NAMALWA (cell line): ENCODE results near the gene VAPB.
A peak's percentile ranks its signal among the peaks of the same experiment; 100 is the strongest.

Experiments used
- DNase-seq: peaks from one replicate; pipeline ENCODE4 v3.0.0-alpha.2; 2015; ENCODE audit warnings: low spot score

VAPB gene

GRCh38 chr20:58461899-58462298 lies 72.9 kb downstream of the VAPB start:
- no peak for DNase-seq

GRCh38 chr20:58463256-58463655 lies 74.2 kb downstream of the VAPB start:
- no peak for DNase-seq

DNA sequence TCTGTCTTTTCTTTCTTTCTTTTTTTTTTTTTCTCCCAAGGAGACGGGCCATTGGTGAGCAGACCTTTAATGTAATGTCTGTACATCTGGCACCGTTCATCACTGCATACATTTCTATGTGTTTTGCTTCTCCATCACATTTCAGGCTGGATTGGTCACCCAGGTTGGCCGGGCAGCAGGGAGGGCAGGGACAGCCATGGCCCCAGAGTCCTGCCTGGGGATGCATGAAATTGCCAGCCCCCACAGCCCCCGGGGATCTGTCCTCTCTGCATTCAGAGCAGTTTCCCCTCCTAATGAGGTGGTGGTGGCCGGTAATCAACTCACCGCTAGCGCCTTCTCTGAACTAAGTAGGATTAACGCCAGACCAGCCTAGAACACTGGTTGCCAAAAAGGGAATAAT lies 75.8 kb downstream of the VAPB start:
- DNase-seq, result no peak

DNA sequence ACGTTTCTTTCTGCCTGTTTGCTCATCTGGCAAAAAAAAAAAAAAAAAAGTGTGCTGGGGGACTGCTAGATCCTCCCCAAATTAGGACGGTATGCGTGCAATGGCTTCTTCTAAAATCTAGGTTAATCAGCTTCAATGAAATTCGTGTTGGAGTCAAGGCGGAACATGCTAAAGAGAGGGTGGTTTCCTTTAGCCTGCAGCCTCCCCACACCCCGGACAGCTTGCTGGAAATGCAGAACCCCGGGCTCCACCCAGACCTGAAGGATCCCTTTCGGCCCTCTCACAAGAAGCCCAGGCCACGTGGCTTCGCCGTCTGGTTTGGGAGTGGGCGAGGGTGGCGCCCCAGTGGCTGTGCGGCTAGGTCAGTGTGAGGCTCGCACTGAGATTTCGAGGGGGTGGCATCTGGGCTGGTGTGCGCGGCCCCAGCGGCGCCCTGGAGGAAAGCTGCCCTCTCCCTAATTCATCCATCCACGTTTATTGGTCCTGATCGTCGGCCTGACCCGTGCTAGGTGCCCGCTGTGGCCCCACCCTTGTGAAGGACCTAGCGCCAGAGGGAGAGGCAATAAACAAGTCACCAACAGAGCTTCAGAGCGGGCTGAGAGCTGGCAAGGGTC lies 77.2 kb downstream of the VAPB start:
- DNase-seq, result no peak

GRCh38 chr20:58466729-58467571 lies 77.9 kb downstream of the VAPB start:
- DNase-seq, result no peak

DNA sequence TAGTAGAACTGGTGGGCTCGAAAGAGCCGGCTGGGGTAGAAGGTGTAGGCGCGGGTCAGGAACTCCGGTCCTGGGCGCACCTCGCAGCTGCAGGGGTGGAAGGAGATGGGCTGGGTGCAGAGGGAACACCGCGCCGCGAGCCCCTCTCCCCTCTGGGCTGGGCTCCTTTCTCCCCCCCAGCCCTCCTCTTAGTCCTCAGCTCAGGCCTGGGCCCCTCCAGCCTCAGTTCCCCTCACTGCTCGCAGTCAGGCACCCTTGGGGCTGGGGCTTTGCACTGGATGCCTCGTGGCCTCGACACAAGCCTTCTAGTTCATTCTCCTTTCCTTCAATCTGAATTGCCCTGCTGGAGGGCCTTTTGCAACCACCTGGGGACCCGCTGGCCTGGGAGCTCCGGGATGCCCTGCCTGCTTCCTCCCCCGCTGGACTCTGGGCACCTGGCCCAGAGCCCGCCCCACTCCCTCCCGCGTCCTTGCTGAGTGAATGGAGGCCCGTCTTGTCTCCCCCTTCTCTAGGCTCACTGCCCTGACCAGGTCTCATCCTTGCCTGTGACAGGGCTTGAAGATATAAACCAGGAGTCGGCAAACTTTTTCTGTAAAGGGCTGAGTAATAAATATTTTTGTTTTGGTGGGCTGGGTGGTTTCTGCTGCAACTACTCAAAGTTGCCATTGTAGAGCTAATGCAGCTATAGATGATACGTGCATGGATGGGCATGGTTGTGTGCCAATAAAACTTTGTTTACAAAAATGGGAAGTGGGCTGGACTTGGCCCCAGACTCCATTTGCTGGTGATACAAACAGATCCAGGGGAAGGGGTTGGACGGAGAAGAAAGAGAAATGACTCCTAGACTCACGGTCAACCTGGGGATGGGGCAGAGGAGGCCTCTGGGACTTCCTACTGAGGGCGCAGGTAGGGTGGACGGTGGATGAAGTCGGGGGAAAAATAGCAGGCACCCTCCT lies 78.8 kb downstream of the VAPB start:
- DNase-seq, result no peak

GRCh38 chr20:58469616-58470015 lies 80.6 kb downstream of the VAPB start:
- DNase-seq, result no peak

GRCh38 chr20:58470336-58471192 lies 81.5 kb downstream of the VAPB start:
- no peak for DNase-seq

GRCh38 chr20:58471193-58472164 lies 82.5 kb downstream of the VAPB start:
- no peak for DNase-seq

DNA sequence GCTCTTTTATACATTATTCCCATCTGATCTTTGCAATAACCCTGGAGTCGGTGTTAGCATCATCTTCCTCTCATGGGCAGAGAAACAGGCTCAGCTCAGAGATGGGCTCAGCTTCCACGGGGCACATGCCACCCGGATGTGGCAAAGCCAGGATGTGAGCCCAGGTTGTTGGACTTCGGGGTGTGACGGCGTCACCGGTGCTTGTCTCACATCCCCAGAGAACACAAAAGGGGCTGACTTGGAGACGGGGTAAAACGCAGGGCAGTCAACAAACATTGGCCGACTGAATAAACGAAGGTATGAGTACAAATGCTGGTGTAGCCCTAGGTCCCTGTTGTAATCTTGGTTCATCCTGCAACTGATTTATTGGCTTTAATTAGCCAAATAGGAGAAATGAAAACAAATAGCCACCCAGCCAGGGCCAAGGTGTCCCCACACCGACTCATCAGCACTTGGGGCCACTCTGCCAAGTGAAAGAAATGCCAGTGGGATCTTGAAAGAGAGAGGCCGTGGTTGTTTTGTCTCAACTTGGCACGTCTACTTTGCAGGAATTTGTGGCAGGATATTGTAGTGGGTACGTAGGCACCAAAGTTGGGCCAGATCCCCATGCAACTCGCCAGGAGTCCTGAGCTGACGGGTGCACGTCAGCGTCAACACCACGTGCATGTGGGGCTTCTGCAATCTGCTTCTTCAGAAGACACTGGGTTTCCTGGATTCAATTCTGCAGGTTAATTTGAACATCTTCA lies 83.4 kb downstream of the VAPB start:
- DNase-seq, result no peak

DNA sequence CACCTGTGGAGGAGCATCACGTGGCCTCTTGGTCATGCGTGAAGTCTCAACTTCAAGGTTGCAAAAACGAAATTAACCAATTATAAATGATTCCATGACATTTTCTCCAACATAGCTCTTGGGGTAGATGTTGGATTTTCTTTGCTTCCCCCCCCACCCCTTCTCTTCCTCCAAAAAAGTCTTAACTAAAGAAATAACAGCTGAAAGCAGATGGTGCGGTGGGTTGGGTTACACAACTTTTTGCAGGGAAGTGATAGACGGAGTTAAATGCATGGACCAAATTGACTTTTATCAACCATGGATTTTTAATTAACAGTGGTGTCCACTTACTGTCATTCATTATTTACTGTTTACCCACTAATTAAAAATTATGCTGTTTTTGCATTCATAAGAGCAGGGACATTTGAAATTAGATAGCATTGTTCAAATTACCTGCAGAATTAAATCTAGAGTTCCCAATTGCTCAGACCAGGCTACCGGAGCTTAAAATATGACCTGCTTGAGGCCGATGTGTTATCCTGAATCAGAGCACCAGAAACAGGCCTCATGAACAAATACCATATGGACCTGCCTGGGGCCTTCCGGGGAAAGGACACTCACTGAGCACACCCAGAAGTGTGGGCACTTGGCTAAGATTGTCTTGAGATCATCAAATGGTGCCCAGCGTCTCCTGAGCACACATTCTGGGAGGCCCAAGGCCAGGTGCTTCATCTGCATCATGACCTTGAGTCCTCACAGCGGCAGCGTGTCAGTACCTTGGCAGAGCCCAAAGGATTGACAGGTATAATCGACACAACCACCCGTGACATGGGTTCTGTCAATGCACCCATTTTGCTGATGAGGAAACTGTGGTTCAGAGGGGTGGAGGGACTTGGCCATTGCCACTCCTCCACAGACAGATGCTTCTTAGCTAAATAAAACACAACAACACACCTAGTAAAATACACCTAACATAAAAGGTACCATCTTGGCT lies 84.7 kb downstream of the VAPB start:
- no peak for DNase-seq

- DNase-seq, result no peak
Measured at GRCh38 chr20:58475466-58475865, 86.4 kb downstream of the VAPB start.

DNA sequence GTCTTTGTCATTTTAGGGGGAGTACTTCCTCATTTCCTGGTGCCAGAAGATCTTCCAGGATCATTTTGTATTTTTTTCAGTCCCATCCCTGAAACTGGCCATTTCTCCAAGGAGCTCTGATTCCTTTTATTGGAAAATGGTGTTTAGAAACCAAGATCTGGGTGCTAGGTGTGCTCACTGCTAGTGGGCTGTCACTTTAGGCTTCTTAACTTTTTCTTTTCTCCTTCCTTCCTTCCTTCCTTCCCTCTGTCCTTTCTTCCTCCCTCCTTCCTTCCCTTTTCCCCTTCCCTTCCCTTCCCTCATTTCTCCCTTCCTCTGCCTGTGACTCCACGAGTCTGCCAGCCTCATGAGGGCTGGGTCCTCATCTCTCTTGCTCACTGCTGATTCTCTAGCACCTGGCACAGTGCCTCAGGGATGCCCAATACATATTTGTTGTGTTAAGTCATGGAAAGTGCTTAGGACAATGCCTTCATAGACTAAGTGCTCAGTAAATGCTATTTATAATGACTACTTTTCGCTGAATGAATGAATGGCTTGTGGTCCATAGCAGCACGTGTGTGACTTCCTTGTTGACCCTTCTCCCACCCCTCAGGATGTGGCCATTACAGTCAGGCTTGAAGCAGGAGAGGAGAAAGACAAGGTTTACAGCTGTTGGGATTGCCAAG lies 89.2 kb downstream of the VAPB start:
- DNase-seq, result no peak

- no peak for DNase-seq
Measured at GRCh38 chr20:58479726-58480440, 90.9 kb downstream of the VAPB start.

DNA sequence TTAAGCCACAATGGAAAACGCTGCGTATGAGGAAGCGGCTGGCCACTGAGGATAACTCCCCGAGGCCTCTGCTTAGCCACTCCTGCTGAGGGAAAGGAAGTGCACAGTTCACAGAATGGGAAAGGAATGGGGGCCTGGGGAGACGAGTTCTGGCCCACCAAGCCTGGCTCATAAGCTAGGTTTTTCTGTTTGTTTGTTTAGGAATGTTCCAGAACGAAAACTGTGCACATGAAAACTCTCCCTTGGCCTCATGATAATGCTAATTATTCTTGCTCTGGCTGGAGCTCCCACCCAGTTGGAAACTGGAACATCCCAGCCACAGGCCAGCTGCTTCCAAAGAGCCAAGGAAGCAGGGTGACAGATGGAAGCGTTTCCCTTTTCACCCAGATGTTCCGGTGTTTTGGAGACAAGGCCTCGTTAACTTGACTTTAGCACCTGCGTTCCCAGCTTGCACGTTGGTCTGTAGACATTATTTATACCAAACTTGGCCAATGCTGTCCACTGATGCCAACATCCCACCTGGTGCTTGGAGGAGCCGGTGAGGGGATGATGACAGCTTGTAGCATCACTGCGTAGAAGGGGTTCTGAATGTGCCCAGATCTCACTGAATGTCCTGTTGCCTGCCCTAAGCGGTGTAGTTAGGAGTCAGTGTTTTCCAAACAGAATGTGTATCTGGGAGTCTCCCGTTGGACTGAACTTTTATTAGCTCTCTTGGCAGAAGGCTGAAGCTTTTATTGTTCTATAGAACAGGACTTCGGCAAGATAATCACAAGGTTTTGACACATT lies 91.7 kb downstream of the VAPB start:
- no peak for DNase-seq

DNA sequence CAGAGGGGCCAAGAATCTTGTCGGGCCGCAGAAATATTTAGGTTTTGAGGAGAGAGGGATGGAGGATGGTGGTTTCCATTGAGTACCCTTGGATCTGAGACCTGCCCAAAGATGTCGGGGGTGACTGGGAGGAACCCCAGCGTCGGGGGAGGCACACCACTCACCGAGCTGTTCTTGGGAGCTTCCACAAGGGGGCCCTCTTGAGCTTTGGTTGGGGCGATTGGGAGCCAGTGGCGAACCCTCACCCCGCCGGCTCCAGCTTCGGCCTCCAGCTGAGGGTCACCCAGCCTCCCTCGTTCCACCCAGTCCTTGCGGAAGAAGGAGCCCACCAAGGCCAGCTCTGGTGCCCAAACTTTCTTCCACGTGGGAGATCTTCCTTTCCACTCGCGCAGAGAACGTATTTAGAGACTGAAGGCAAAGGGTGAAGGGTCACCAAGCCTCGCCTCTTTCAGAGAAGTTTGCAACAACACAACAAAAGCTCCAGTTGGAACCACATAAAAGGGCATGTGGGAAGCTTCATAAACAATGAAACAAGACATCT lies 92.5 kb downstream of the VAPB start:
- DNase-seq, result peak; percentile 45
